DMS153 treated with DMSO at 0.1 percent for 48 hours (cell line): ENCODE results near the gene SHANK2.

Experiments
- DNase-seq: peaks from one replicate; lab custom pipeline; 2025; ENCODE audit not compliant: unreplicated experiment; lab: John Stamatoyannopoulos, UW

The SHANK2 gene

DNA sequence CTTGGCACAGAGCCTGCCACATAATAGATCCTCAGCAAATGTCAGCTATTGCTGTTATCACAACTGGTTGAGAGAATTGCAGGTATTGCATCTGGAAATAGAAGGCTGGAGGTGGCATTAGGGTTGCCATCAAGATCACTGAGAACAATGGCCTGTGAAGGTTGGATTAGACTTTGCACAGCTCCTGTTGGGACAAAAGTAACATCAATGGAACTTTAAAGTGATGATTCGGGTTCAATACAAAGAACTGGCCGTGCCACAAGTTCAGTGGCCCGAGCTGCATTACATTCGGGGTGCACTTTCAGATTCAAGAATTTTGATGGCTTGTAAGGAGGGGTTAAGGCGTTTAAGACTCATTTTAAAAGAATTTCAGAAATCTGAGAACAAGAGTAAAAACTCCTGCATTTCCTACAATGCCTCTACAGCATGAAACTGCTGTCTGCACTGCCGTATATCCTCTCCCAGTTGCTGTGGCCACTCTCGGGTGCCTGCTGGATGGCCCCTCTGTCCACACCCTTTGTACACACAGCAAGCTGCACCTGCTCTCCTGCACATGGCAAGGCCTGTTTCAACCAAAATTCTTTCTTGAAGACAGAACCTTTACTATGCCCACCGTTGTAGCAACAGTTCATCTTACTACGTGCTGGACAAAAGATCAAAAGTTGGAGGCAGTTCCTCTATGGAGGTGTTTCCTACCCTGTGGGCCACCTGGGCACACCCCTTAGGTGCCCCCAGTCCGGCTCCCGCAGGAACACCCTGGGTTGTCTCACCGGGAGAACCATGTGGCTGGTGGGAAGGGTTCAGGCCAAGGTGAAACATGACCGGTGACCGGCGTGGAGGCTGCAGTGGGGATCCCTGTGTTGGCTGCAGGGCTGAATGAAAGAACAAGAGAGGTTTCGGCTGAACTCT lies 17.5 kb upstream of the SHANK2 start:
- no peak for DNase-seq

DNA sequence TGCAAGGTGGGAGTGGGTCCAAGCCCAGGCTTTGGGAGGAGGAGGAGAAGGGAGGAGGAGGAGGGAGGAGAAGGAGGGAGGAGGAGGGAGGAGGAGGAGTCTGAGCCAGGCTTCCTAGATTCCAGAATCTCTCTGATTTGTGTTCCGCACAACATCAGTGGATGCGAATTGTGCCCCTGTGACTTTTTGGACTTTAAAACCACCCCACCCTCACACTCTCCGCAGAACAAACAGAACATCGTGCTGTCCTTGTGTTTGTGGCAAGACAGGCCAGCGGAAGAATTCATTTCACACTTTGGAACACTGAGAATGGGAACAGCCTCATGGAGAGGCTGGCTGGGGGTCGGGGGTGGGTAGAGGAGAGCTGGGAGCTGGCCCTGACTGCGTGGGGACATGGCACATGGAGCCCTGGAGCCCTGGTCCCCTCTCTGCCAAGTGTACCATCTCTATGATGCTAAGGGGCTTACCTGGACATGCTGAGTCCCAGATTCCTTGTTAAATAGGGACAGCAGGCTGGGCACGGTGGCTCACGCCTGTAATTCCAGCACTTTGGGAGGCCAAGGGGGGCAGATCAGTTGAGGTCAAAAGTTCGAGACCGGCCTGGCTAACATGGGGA lies 16.4 kb upstream of the SHANK2 start:
- no peak for DNase-seq

DNA sequence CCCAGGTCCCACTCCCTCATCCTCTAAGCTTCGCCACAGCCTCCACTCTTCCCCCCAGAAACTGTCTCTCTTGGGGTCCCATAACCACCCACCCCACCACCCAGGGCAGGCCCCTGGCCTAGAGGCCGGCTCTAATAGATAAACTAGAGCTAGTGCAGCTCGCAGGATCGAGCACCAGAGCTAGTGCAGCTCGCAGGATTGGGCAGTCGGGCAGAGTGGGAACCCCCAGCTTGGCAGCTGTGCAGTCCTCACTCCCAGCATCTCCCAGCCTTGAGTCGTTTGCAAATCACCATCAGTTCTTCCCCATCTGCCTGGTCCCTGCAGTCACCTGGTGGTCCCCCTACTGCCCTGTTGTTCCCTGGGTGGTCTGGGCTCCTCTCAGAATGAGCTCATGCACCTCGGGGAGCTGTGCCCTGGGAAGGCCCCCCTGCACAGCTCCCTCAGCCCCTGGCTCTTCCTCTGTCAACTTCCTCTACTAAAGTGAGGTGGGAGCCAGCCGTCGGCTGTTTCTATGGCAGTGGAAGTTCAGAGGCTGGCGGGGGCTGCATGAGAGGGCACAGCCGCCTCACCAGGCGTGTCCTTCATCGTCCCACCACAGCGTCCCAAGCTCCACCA lies 15.5 kb upstream of the SHANK2 start:
- no peak for DNase-seq

- no peak for DNase-seq
Measured at GRCh38 chr11:71266114-71266833, 13.9 kb upstream of the SHANK2 start.

- no peak for DNase-seq
Measured at GRCh38 chr11:71265559-71266092, 13.2 kb upstream of the SHANK2 start.

- DNase-seq: no peak
Measured at GRCh38 chr11:71263386-71263785, 11.0 kb upstream of the SHANK2 start.

- DNase-seq: no peak
Measured at GRCh38 chr11:71255800-71256479, 3.6 kb upstream of the SHANK2 start.

- DNase-seq: no peak
Measured at GRCh38 chr11:71255323-71255722, 2.9 kb upstream of the SHANK2 start.

GRCh38 chr11:71253794-71254193 lies 1.4 kb upstream of the SHANK2 start:
- no peak for DNase-seq

- DNase-seq: no peak
Measured at GRCh38 chr11:71252770-71253730, 673 bp upstream of the SHANK2 start.

- no peak for DNase-seq
Measured at GRCh38 chr11:71251761-71252268, 562 bp downstream of the SHANK2 start.

GRCh38 chr11:71251151-71251721 lies 1.1 kb downstream of the SHANK2 start:
- no peak for DNase-seq

DNA sequence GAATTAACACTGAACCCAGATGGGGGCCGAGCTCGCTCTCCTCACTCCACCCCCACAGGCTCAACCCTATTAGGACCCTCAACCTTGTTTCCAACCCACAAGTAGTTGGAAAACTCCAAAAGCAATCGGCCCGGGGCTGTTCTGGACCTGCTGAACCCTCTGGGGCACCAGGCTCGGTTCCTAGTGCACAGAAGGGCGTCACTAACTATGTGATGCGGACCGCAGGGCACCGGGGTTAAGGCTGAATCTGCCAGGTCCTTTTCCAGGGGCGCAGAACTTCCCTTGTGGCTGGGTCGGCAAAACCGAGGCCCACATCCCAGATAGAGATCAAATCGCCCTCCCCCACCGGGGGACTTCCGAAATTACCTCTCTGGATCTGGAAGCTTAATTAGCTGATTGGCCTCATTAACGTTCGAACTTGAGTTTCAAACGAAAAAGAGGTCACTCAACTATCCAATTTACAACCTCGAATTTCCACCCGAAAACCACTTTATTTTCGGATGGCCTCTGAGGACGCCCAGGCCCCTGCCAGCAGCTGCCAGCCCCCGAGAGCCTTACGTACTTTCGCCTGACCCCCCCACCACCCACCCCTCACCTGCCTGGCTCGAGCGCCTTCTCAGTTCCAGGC lies 1.7 kb downstream of the SHANK2 start:
- DNase-seq: no peak

GRCh38 chr11:71249301-71249700 lies 3.1 kb downstream of the SHANK2 start:
- DNase-seq: no peak

DNA sequence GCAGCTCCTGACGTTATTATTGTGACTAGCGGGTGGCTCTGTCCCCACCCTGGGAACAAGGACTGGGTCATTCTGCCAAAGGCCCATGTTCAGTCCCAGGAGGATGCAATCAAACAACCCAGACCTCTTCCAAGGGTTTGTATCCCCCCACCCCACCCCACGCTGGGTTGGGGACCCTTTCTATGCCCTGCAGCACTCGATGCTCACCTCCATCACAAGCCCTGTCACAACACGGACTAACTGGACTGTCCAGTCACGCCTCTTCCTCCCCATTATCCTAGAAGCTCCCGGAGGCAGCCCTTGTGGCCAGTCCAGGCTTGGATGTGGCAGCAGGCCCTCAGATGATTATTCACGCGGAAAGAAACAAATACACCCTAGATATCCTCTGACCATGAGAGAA lies 3.7 kb downstream of the SHANK2 start:
- DNase-seq: no peak

- no peak for DNase-seq
Measured at GRCh38 chr11:71248251-71248570, 4.2 kb downstream of the SHANK2 start.

- DNase-seq: no peak
Measured at GRCh38 chr11:71247551-71248250, 4.7 kb downstream of the SHANK2 start.

- no peak for DNase-seq
Measured at GRCh38 chr11:71246559-71246958, 5.8 kb downstream of the SHANK2 start.
